ENCODE data around the gene PRLH.

Gene PRLH

GRCh38 chr2:237549643-237550415, 16.5 kb upstream of the PRLH start:
- Mint-ChIP-seq H3K4me1 (no peaks in the 10 kb centered on the region), H3K36me3 (no peaks in the 10 kb centered on the region), H3K4me3 (no peak overlapping the region), H3K27ac (no peak overlapping the region), H3K9me3 (no peaks in the 10 kb centered on the region)
- DNase-seq (ENCODE audit: low spot score in 2 of 2) = no peak
- peak; percentile 12 for ATAC-seq

- Mint-ChIP-seq H3K9me3 (no peaks in the 10 kb centered on the region), H3K4me1 (no peaks in the 10 kb centered on the region), H3K36me3 (no peaks in the 10 kb centered on the region), H3K27ac (no peak overlapping the region), H3K4me3 (no peak overlapping the region)
- DNase-seq (ENCODE audit: low spot score in 2 of 2) (no peak), ATAC-seq (no peak)
Measured at GRCh38 chr2:237551071-237551574, 15.3 kb upstream of the PRLH start.

- Mint-ChIP-seq H3K9me3 (no peaks in the 10 kb centered on the region), H3K4me3 (no peak overlapping the region), H3K4me1 (peaks cover 11% of the 10 kb centered on the region), H3K36me3 (peaks cover 5% of the 10 kb centered on the region), H3K27ac (no peak overlapping the region)
- DNase-seq (ENCODE audit: low spot score in 2 of 2) (no peak), ATAC-seq (no peak)
Measured at GRCh38 chr2:237552908-237553307, 13.5 kb upstream of the PRLH start.

DNA sequence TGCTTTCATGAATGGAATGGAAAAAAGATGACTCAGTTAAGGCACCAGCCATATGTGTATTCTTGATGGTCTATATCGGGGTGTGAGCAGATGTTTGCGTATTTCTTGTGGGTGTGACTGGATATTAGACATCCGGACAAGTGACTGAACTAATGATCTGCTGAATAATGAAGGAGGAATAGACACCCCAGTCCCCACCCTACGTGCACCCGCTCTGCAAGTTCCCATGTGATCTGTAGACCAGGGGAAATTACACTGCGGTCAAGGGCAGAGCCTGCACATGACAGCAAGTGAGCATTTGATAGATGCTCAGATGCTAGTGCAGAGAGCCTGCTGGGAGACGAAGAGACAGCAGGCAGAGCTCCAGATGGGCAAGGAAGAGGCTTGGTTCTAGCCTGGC, 12.4 kb upstream of the PRLH start:
- no peak overlapping the region for H3K27ac Mint-ChIP-seq
- H3K36me3 Mint-ChIP-seq = peaks cover 5% of the 10 kb centered on the region
- H3K9me3 Mint-ChIP-seq = no peaks in the 10 kb centered on the region
- no peak overlapping the region for H3K4me3 Mint-ChIP-seq
- no peak for DNase-seq (ENCODE audit: low spot score in 2 of 2)
- ATAC-seq = no peak
- peaks cover 14% of the 10 kb centered on the region for H3K4me1 Mint-ChIP-seq

DNA sequence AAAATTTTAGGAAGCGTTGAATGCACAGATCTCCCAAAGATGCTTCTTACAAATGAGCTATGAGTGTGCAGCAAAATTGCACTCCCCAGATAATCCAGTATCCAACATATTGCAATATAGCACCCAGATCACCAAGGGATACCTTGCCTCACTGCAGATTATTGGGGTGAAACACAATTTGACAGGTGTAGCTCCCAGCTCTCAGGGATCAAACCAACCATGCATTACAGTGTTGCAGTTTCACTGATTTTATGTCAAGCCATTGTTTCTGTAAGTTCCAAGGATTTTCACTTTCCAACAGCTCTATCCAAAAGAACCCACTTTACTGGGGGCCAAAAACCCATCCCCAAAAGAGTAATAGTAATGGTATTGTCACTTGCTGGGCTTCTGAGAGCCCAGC, 10.8 kb upstream of the PRLH start:
- DNase-seq (ENCODE audit: low spot score in 2 of 2) (no peak), ATAC-seq (no peak)
- no peaks in the 10 kb centered on the region for H3K9me3 Mint-ChIP-seq

DNA sequence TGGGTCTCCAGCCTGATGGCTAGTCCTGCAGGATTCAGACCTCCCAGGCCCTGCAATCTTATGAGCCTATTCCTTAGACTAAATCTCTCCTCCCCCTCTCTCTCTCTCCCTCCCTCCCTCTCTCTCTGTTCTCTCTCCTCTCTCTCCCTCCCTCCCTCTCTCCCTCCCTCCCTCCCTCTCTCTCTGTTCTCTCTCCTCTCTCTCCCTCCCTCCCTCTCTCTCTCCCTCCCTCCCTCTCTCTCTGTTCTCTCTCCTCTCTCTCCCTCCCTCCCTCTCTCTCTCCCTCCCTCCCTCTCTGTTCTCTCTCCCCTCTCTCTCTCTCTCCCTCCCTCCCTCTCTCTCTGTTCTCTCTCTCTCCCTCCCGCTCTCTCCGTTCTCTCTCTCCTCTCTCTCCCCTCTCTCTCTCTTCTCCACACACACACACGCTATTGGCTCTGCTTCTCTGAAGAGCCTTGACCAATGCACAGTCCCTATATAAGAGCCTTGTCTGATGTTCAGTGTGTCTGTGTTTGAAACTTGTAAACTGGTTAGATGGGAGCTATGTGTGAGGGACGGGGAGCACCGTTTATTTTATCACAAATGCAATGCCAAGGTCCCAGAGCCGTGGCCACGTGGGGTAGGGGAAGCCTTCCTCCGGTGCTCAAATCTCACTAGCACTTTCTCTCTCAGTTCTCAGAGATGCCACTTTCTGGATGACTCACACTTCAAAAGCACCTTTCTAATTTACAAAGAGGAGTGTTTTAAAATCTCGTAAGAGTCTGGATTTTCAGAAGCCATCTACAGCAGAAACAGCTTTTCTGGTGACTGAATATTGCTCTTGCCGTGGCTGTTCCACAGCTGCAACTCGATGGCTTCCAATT, 9.4 kb upstream of the PRLH start:
- peaks cover 14% of the 10 kb centered on the region for H3K4me1 Mint-ChIP-seq
- peaks cover 5% of the 10 kb centered on the region for H3K36me3 Mint-ChIP-seq
- H3K9me3 Mint-ChIP-seq = no peaks in the 10 kb centered on the region
- H3K4me3 Mint-ChIP-seq = no peak overlapping the region
- peak; percentile 86 for ATAC-seq
- DNase-seq (ENCODE audit: low spot score in 2 of 2) = peak in 1 of 2 donors; percentile 56
- no peak overlapping the region for H3K27ac Mint-ChIP-seq

More for the DNA sequence above, 10.8 kb upstream of the PRLH start:
- no peak overlapping the region for H3K27ac Mint-ChIP-seq
- peaks cover 14% of the 10 kb centered on the region for H3K4me1 Mint-ChIP-seq
- H3K36me3 Mint-ChIP-seq = peaks cover 5% of the 10 kb centered on the region
- H3K4me3 Mint-ChIP-seq = no peak overlapping the region

GRCh38 chr2:237557633-237558015, 8.8 kb upstream of the PRLH start:
- no peak overlapping the region for H3K4me3 Mint-ChIP-seq

GRCh38 chr2:237558961-237559641, 7.3 kb upstream of the PRLH start:
- ATAC-seq = no peak
- Mint-ChIP-seq H3K36me3 (peaks cover 5% of the 10 kb centered on the region), H3K4me1 (peaks cover 14% of the 10 kb centered on the region), H3K27ac (no peak overlapping the region), H3K9me3 (no peaks in the 10 kb centered on the region), H3K4me3 (no peak overlapping the region)
- no peak for DNase-seq (ENCODE audit: low spot score in 2 of 2)

More at GRCh38 chr2:237557633-237558015, 8.8 kb upstream of the PRLH start:
- Mint-ChIP-seq H3K9me3 (no peaks in the 10 kb centered on the region), H3K27ac (no peak overlapping the region), H3K36me3 (peaks cover 5% of the 10 kb centered on the region), H3K4me1 (peaks cover 14% of the 10 kb centered on the region)
- DNase-seq (ENCODE audit: low spot score in 2 of 2) = no peak
- no peak for ATAC-seq

DNA sequence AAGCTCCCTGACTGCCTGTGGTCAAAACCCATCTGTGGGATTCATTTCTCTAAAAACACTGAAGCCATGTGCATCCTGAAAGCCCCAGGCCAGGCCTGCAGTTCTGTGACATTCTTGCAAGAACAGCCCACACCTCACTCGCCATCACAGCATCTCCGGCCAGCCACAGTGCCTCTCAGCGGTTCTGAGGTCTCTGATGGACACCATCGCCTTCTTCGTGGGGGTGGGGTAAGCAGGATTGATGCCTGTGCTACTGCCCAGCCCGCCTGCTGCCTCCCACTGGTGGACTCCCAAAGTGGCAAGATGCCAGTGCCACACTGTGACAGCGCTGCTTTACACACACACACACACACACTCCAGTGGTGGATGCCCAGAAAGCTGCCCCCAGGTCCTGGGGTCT, 5.2 kb upstream of the PRLH start:
- ATAC-seq = no peak
- H3K27ac Mint-ChIP-seq = no peak overlapping the region
- peaks cover 5% of the 10 kb centered on the region for H3K36me3 Mint-ChIP-seq
- DNase-seq (ENCODE audit: low spot score in 2 of 2) = no peak
- H3K4me3 Mint-ChIP-seq = no peak overlapping the region
- peaks cover 14% of the 10 kb centered on the region for H3K4me1 Mint-ChIP-seq
- H3K9me3 Mint-ChIP-seq = no peaks in the 10 kb centered on the region

DNA sequence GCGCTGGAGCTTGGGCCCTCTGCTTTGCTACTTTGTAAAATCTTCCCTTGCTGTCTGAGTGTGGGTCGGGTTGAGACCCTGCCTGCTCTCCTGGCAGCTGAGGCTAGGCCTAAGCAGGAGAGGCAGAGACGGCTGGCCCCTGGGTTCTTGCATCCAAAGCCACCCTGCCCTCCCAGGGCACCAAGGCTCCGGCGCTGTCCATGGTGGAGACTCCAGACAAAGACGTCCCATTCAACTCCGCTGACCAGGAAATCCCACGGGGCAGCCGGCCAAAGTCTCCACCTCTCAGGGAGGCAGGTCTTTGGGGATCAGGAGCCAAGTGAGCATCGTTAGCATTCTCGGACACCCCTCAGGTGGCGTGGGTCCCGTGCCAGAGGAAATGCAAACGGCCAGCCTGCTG, 2.6 kb upstream of the PRLH start:
- Mint-ChIP-seq H3K36me3 (no peaks in the 10 kb centered on the region), H3K4me3 (no peak overlapping the region), H3K9me3 (no peaks in the 10 kb centered on the region), H3K4me1 (no peaks in the 10 kb centered on the region), H3K27ac (no peak overlapping the region)
- DNase-seq (ENCODE audit: low spot score in 2 of 2) (no peak), ATAC-seq (no peak)

DNA sequence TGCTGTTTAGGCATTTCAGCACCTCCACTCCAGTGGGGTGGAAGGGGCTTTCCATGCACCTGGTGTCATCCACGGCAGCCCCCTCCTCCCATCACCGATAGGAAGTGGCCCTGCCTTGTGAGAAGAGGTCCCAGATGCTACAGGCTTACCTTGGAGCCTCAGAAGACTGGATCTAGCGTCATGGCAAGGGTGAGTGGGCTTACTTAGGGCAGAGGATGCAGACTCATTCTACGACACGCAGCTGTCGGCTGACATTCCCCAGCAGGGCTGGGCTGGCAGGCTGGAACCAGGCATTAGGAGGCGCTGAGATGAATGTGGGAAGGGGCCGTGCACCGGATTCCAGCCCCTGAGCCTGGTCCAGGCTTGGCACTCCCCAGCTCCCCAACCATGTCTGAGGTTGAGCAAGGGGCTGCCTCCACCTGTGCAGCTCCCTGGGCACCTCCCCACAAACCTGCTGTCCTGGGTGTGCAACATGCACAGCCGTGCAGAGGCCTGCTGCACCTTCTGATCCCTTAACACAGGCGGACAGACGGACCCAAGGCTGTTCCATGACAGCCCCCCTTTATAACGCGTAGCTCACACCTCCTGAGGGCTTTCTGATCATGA, 1.7 kb upstream of the PRLH start:
- no peaks in the 10 kb centered on the region for H3K9me3 Mint-ChIP-seq
- no peak overlapping the region for H3K27ac Mint-ChIP-seq
- no peak for DNase-seq (ENCODE audit: low spot score in 2 of 2)
- H3K4me1 Mint-ChIP-seq = no peaks in the 10 kb centered on the region
- no peaks in the 10 kb centered on the region for H3K36me3 Mint-ChIP-seq
- no peak for ATAC-seq
- H3K4me3 Mint-ChIP-seq = no peak overlapping the region

GRCh38 chr2:237565974-237566373, 400 bp upstream of the PRLH start:
- H3K36me3 Mint-ChIP-seq = no peaks in the 10 kb centered on the region
- DNase-seq (ENCODE audit: low spot score in 2 of 2) = no peak
- no peaks in the 10 kb centered on the region for H3K9me3 Mint-ChIP-seq
- ATAC-seq = no peak
- H3K27ac Mint-ChIP-seq = no peak overlapping the region
- H3K4me3 Mint-ChIP-seq = no peak overlapping the region
- H3K4me1 Mint-ChIP-seq = no peaks in the 10 kb centered on the region

GRCh38 chr2:237567276-237568029, 1.1 kb downstream of the PRLH start:
- Mint-ChIP-seq H3K4me1 (peaks cover 6% of the 10 kb centered on the region), H3K9me3 (no peaks in the 10 kb centered on the region), H3K4me3 (no peak overlapping the region), H3K27ac (no peak overlapping the region), H3K36me3 (no peaks in the 10 kb centered on the region)
- ATAC-seq (no peak), DNase-seq (ENCODE audit: low spot score in 2 of 2) (no peak)

GRCh38 chr2:237568121-237568660, 1.8 kb downstream of the PRLH start:
- ATAC-seq (no peak), DNase-seq (ENCODE audit: low spot score in 2 of 2) (no peak)
- Mint-ChIP-seq H3K9me3 (no peaks in the 10 kb centered on the region), H3K4me1 (peaks cover 6% of the 10 kb centered on the region), H3K36me3 (no peaks in the 10 kb centered on the region), H3K4me3 (no peak overlapping the region), H3K27ac (no peak overlapping the region)
